ENCODE measurements around the gene MED26. TPM values are rescaled to one million over a fixed set of nuclear protein-coding genes. Genes with fewer than 3 reads are reported as not detected.

MED26 gene
- total RNA-seq, 1 donor = 7.3 TPM

DNA sequence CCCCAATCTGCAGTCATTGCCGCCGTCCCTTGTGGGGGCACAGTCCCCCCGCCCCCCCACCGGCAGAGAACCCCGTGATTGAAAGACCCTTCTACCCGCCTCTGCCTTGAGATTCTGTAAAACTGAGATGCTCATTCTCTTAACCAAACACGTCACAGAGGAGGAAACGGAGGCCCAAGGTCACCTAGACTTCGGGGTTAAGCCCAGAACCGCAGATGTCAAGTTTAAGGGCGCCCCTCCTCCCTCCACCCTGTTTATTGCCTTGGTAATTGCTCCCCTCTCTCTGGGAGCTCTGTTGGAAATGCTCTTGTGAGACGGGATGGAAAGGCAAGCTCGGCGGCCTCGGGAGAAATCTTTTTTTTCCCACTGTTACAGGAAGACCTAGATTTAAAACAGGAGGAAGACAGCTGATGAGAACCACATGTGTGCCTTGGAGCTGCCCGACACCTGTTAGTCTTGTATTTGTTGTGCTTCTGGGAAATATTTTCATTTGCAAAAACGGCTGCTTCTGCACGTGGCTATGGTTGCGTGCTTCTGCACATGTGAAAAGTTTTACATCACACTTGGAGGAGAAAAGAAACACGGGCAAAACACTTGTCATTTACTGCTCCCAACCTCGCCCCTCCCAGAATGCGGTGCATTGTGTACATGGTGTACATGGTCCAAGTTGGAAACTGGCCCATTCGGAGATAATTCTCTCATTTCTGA lies 1.1 kb upstream of the MED26 start:
- TF ChIP-seq, protein P1, sequence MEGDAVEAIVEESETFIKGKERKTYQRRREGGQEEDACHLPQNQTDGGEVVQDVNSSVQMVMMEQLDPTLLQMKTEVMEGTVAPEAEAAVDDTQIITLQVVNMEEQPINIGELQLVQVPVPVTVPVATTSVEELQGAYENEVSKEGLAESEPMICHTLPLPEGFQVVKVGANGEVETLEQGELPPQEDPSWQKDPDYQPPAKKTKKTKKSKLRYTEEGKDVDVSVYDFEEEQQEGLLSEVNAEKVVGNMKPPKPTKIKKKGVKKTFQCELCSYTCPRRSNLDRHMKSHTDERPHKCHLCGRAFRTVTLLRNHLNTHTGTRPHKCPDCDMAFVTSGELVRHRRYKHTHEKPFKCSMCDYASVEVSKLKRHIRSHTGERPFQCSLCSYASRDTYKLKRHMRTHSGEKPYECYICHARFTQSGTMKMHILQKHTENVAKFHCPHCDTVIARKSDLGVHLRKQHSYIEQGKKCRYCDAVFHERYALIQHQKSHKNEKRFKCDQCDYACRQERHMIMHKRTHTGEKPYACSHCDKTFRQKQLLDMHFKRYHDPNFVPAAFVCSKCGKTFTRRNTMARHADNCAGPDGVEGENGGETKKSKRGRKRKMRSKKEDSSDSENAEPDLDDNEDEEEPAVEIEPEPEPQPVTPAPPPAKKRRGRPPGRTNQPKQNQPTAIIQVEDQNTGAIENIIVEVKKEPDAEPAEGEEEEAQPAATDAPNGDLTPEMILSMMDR (IDR thresholded peaks at IDR 0.05; ENCODE audit: insufficient read depth, low read depth, low read length) = no peak
- H3K4me3 ChIP-seq (ENCODE audit: low read depth, low read length) = peak overlapping the region; percentile 81
- peak; percentile 92 for DNase-seq (ENCODE audit: low read depth)

DNA sequence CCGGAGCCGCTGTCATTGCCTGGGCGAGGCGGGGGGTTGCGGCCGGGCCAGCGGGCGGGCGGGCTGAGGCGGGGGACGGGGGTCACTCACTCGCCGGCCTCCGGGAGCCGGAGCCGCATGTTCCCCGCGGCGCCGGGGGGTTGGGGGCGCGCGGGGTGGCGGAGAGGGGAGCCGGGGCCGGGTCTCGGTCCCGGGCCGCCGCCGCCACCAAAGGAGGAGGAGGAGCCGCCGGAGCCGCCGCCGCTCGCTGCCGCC lies 149 bp downstream of the MED26 start:
- DNase-seq (ENCODE audit: low read depth) = no peak
- peak overlapping the region; percentile 97 for H3K4me3 ChIP-seq (ENCODE audit: low read depth, low read length)
- TF ChIP-seq, protein P1 (IDR thresholded peaks at IDR 0.05; ENCODE audit: insufficient read depth, low read depth, low read length) = no peak

DNA sequence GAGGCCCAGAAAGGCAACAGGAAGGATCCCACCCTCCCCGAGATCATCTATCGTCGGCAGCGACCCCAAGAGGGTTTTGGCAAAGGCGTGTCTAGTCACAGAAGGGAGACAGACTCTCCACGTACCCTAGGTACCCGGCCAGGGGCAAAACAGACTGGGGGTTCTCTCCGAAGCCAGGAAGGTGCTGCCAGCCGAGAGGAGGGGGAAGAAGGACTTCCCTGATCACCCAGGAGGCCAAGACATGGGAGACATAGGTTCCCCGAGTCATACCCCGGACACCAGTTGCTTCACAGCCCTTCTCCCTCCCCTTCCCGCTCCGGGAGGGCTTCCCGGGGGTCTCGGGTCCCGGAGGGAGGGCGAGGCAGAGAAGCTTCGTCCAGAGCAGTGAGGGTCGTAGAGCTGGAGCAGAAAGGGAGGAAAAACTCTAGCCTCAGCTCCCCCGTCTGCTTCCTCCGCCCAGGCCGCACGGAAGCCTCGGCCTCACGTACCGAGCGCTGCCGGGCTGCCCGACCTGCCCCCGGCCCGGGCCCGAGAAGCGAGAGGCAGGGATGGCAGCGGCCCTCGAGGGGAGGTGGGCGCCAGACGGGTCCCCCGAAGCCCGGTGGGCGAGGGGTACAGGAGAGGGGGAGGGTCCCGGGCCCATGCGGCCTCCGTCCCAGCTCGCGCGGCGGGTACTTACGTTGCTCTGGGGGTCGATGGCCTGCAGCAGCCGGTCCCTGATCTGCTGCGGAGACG lies 644 bp downstream of the MED26 start:
- TF ChIP-seq, protein P1 (IDR thresholded peaks at IDR 0.05; ENCODE audit: insufficient read depth, low read depth, low read length) = no peak
- peak; percentile 39 for DNase-seq (ENCODE audit: low read depth)
- H3K4me3 ChIP-seq (ENCODE audit: low read depth, low read length) = peak overlapping the region; percentile 97

DNA sequence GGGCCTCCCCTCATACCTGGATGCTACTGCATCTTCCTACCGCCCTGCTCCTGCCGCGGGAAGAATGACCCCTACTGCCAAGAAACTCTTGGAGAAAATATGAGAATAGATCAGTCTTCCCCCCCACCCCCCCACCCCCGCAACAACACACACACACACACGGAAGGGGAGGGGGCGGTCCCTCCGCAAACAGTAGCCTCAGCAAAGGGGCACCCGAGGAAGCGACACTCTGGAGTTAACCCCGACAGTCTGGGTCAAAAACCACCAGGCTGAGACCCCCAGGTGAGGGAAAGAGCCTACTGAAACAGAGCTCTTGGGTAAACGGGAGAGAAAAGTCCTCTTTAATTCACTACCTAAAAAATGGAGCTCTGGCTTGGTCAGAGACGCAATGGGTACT lies 1.2 kb downstream of the MED26 start:
- TF ChIP-seq, protein P1 (IDR thresholded peaks at IDR 0.05; ENCODE audit: insufficient read depth, low read depth, low read length) = no peak
- no peak for DNase-seq (ENCODE audit: low read depth)
- H3K4me3 ChIP-seq (ENCODE audit: low read depth, low read length) = peak overlapping the region; percentile 97

DNA sequence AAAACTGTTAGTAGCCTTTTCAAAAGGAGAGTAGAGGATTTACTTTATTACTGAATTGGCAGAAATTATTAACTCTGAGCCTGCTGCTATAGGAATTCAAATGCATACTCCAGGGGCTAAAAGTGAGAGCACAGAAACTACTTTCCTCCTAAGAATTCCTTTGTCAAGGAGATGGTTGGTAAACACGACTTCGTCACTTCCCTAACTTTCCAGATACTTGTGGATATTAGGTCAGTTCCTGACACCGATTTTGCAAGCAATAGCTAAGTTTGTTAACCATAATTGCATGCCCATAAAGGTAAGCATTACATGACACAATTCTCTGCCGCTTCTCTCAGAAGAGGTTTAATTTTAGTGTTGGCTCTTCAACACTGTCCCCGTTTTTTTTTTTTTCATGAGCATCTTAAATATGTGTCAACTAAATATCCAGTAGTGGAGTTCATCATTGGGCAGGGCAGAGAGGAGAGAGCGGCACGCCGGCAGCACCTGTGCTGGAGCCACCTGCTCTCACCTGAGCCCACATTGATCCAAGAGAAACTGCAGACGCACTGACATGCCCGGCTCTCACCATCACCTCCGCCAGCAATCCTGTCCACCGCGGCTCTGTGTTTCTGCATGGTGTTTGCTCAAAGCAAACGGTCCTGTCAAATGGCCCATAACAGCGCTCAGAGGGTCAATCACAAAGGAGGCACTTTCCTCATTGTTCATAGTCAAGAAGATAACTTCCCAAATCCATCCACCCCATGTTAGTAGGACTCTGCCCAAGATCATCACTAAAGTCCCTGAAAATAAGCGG lies 2.6 kb downstream of the MED26 start:
- DNase-seq (ENCODE audit: low read depth) = no peak
- TF ChIP-seq, protein P1 (IDR thresholded peaks at IDR 0.05; ENCODE audit: insufficient read depth, low read depth, low read length) = no peak
- H3K4me3 ChIP-seq (ENCODE audit: low read depth, low read length) = no peak overlapping the region

DNA sequence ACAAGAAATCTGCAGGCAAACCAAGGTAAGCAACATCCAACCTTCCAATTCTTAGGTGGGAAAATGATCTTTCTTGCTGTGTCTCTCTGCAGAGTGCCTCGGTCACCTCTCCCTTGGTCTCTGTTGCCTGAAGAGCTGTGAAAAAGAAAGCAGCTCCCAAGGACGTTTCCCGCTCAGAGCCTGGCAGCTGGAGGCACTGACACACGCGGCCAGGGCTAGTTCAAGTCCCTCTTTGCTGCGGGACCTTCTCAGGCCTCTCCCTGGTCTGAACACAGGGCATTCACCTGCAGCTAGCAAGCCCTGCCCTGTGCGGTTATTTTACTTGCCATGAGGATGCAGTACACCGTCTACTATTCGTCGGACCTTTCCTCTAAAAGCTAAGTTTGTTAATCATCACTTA lies 3.8 kb downstream of the MED26 start:
- no peak for DNase-seq (ENCODE audit: low read depth)
- TF ChIP-seq, protein P1 (IDR thresholded peaks at IDR 0.05; ENCODE audit: insufficient read depth, low read depth, low read length) = no peak
- no peak overlapping the region for H3K4me3 ChIP-seq (ENCODE audit: low read depth, low read length)

Measured in fibroblast of villous mesenchyme (primary cell).